K562 (cell line): Measurements from ENCODE around the gene BBC3. TPM values are rescaled to one million over a fixed set of nuclear protein-coding genes. Genes with fewer than 3 reads are reported as not detected.

ENCODE experiments used
- HLTF ChIP-seq: fragments of 450-650 bp; IDR thresholded peaks from 2 replicates; pipeline ENCODE4 v1.6.1; 2016
- RCOR1 ChIP-seq, 2 experiments: IDR thresholded peaks; 2 replicates each; pipeline ENCODE4 v1.6.1; 2012; ENCODE audit warnings: low read depth in 2 of 2, low read length in 2 of 2, borderline replicate concordance in 1 of 2, improper control_type of control experiment in 1 of 2
- SRSF3 ChIP-seq: fragments of 200-400 bp; formaldehyde crosslinking; IDR thresholded peaks from 2 replicates; pipeline ENCODE4 v1.6.1; 2016; ENCODE audit warnings: mild to moderate bottlenecking, low read length, moderate library complexity; ENCODE audit not compliant: insufficient read depth
- ZNF644 ChIP-seq: fragments of 200-800 bp; sonication (Bioruptor generic); IDR thresholded peaks from 2 replicates; pipeline ENCODE4 v1.6.1; 2016; ENCODE audit warnings: low read depth, missing genetic modification characterization, missing compliant biosample characterization
- polyA plus RNA-seq, 8 experiments: library from polyadenylated mRNA; depleted of rRNA in 4 of 8; stranded (reverse) in 5 of 8; unstranded in 3 of 8; fragments of >200 nt; fragmentation: Nextera tagmentation in 2 of 8; fragmentation: Illumina TruSeq in 1 of 8; extraction: Ambion mirVana in 2 of 8; extraction: Trizol in 1 of 8; gene quantifications; 2 replicates each; pipeline versions ENCODE4 v1.2.1 to v1.2.3, GENCODE V29; 2011 to 2014; ENCODE audit warnings: inconsistent platforms in 1 of 8, missing spikeins in 1 of 8
- total RNA-seq, 7 experiments: library from RNA; depleted of rRNA in 6 of 7; stranded (reverse); fragments of >200 nt in 6 of 7; fragmentation: Illumina TruSeq in 2 of 7; extraction: Trizol in 2 of 7; gene quantifications; 2 replicates each; pipeline versions ENCODE4 v1.2.1 to v1.2.3, GENCODE V29; 2011 to 2021; ENCODE audit warnings: low replicate concordance in 1 of 7
- TF ChIP-seq, protein P1 (sequence below): fragments of 200-600 bp; sonication (generic); IDR thresholded peaks from one replicate; pipeline ENCODE4 v1.6.1; 2012; ENCODE audit warnings: mild to moderate bottlenecking, low read depth, low read length, inconsistent platforms
- TF ChIP-seq, protein P2 (sequence below): sonication (generic); formaldehyde crosslinking; IDR thresholded peaks from 2 replicates; pipeline ENCODE4 v1.8.1; 2023; ENCODE audit warnings: missing genetic modification reagents, mild to moderate bottlenecking, borderline replicate concordance
- TF ChIP-seq, protein P3 (sequence below): fragments of 450-650 bp; formaldehyde crosslinking; IDR thresholded peaks from 2 replicates; pipeline ENCODE4 v1.4.0; 2020; ENCODE audit warnings: mild to moderate bottlenecking

BBC3 gene
- total and polyA plus RNA-seq, 9 of the 15 experiments (the other 6 are each of a cell fraction or from before 2014, with no cell fraction given), result 0.15 to 30.7 (median 4.8) TPM

DNA sequence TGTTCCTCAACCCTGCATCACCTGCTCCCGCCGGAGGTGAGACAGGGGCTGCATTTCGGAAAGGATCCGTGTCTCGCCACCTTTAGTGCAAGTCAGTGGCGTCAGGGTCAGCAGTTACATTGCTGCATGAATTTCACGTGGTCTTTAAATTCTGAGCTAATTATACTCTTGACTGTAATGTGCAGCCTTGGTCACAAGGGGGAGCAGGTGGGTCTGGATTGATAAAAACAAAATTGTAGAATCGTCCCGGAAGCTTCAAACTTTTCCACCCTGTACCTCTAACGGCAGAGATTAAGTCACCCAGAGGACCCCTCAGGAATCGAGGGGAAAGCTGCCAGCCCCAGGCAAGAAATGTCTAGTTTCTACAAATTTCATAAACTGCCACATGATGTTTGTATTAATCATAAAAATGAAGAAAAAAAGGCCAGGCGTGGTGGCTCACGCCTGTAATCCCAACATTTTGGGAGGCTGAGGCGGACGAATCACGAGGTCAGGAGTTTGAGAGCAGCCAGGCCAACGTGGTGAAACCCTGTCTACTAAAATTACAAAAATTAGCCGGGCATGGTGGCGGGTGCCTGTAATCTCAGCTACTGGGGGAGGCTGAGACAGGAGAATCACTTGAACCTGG, 20.2 kb downstream of the BBC3 start (continued):
- TF ChIP-seq, protein P1, sequence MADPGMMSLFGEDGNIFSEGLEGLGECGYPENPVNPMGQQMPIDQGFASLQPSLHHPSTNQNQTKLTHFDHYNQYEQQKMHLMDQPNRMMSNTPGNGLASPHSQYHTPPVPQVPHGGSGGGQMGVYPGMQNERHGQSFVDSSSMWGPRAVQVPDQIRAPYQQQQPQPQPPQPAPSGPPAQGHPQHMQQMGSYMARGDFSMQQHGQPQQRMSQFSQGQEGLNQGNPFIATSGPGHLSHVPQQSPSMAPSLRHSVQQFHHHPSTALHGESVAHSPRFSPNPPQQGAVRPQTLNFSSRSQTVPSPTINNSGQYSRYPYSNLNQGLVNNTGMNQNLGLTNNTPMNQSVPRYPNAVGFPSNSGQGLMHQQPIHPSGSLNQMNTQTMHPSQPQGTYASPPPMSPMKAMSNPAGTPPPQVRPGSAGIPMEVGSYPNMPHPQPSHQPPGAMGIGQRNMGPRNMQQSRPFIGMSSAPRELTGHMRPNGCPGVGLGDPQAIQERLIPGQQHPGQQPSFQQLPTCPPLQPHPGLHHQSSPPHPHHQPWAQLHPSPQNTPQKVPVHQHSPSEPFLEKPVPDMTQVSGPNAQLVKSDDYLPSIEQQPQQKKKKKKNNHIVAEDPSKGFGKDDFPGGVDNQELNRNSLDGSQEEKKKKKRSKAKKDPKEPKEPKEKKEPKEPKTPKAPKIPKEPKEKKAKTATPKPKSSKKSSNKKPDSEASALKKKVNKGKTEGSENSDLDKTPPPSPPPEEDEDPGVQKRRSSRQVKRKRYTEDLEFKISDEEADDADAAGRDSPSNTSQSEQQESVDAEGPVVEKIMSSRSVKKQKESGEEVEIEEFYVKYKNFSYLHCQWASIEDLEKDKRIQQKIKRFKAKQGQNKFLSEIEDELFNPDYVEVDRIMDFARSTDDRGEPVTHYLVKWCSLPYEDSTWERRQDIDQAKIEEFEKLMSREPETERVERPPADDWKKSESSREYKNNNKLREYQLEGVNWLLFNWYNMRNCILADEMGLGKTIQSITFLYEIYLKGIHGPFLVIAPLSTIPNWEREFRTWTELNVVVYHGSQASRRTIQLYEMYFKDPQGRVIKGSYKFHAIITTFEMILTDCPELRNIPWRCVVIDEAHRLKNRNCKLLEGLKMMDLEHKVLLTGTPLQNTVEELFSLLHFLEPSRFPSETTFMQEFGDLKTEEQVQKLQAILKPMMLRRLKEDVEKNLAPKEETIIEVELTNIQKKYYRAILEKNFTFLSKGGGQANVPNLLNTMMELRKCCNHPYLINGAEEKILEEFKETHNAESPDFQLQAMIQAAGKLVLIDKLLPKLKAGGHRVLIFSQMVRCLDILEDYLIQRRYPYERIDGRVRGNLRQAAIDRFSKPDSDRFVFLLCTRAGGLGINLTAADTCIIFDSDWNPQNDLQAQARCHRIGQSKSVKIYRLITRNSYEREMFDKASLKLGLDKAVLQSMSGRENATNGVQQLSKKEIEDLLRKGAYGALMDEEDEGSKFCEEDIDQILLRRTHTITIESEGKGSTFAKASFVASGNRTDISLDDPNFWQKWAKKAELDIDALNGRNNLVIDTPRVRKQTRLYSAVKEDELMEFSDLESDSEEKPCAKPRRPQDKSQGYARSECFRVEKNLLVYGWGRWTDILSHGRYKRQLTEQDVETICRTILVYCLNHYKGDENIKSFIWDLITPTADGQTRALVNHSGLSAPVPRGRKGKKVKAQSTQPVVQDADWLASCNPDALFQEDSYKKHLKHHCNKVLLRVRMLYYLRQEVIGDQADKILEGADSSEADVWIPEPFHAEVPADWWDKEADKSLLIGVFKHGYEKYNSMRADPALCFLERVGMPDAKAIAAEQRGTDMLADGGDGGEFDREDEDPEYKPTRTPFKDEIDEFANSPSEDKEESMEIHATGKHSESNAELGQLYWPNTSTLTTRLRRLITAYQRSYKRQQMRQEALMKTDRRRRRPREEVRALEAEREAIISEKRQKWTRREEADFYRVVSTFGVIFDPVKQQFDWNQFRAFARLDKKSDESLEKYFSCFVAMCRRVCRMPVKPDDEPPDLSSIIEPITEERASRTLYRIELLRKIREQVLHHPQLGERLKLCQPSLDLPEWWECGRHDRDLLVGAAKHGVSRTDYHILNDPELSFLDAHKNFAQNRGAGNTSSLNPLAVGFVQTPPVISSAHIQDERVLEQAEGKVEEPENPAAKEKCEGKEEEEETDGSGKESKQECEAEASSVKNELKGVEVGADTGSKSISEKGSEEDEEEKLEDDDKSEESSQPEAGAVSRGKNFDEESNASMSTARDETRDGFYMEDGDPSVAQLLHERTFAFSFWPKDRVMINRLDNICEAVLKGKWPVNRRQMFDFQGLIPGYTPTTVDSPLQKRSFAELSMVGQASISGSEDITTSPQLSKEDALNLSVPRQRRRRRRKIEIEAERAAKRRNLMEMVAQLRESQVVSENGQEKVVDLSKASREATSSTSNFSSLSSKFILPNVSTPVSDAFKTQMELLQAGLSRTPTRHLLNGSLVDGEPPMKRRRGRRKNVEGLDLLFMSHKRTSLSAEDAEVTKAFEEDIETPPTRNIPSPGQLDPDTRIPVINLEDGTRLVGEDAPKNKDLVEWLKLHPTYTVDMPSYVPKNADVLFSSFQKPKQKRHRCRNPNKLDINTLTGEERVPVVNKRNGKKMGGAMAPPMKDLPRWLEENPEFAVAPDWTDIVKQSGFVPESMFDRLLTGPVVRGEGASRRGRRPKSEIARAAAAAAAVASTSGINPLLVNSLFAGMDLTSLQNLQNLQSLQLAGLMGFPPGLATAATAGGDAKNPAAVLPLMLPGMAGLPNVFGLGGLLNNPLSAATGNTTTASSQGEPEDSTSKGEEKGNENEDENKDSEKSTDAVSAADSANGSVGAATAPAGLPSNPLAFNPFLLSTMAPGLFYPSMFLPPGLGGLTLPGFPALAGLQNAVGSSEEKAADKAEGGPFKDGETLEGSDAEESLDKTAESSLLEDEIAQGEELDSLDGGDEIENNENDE, result no peak
- TF ChIP-seq HLTF (no peak), RCOR1 (IDR thresholded peaks at IDR 0.05; ENCODE audit: borderline replicate concordance in 1 of 2, low read depth in 2 of 2, low read length in 2 of 2) (peak in 1 of 2 experiments; percentile 57; a peak in 1 of 4 replicates), ZNF644 (tag) (peak; percentile 90), SRSF3 (no peak)
- TF ChIP-seq, protein P2, sequence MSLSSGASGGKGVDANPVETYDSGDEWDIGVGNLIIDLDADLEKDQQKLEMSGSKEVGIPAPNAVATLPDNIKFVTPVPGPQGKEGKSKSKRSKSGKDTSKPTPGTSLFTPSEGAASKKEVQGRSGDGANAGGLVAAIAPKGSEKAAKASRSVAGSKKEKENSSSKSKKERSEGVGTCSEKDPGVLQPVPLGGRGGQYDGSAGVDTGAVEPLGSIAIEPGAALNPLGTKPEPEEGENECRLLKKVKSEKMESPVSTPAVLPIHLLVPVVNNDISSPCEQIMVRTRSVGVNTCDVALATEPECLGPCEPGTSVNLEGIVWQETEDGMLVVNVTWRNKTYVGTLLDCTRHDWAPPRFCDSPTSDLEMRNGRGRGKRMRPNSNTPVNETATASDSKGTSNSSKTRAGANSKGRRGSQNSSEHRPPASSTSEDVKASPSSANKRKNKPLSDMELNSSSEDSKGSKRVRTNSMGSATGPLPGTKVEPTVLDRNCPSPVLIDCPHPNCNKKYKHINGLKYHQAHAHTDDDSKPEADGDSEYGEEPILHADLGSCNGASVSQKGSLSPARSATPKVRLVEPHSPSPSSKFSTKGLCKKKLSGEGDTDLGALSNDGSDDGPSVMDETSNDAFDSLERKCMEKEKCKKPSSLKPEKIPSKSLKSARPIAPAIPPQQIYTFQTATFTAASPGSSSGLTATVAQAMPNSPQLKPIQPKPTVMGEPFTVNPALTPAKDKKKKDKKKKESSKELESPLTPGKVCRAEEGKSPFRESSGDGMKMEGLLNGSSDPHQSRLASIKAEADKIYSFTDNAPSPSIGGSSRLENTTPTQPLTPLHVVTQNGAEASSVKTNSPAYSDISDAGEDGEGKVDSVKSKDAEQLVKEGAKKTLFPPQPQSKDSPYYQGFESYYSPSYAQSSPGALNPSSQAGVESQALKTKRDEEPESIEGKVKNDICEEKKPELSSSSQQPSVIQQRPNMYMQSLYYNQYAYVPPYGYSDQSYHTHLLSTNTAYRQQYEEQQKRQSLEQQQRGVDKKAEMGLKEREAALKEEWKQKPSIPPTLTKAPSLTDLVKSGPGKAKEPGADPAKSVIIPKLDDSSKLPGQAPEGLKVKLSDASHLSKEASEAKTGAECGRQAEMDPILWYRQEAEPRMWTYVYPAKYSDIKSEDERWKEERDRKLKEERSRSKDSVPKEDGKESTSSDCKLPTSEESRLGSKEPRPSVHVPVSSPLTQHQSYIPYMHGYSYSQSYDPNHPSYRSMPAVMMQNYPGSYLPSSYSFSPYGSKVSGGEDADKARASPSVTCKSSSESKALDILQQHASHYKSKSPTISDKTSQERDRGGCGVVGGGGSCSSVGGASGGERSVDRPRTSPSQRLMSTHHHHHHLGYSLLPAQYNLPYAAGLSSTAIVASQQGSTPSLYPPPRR (CRISPR knock-in tag), result no peak
- TF ChIP-seq, protein P3, sequence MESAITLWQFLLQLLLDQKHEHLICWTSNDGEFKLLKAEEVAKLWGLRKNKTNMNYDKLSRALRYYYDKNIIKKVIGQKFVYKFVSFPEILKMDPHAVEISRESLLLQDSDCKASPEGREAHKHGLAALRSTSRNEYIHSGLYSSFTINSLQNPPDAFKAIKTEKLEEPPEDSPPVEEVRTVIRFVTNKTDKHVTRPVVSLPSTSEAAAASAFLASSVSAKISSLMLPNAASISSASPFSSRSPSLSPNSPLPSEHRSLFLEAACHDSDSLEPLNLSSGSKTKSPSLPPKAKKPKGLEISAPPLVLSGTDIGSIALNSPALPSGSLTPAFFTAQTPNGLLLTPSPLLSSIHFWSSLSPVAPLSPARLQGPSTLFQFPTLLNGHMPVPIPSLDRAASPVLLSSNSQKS (CRISPR knock-in tag), result no peak
